ENCODE data around the gene CREB3L2.
"Not testable (repeated sequence)": the region's sequence is repeated elsewhere in the genome, so short reads cannot be mapped to it uniquely, and the experiment has no call there.

Gene CREB3L2

DNA sequence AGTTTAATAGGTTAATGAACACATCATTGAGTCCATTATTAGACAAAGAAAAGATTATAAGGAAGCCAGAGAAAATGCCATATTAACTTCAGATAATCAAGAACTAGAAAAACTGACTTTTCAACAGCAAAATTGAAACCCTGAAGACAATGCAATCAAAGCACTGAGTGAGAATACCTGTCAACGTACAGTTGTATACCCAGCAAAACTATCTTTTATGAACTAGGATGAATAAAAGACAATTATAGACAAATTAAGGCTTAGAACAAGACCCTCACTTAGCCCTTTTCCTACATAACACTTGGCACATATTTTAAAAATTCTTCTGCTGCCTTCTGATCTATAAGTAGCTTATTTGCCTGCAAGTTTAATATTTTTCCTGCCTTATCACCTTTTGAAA, 136.1 kb downstream of the CREB3L2 start:
- DNase-seq = no peak

DNA sequence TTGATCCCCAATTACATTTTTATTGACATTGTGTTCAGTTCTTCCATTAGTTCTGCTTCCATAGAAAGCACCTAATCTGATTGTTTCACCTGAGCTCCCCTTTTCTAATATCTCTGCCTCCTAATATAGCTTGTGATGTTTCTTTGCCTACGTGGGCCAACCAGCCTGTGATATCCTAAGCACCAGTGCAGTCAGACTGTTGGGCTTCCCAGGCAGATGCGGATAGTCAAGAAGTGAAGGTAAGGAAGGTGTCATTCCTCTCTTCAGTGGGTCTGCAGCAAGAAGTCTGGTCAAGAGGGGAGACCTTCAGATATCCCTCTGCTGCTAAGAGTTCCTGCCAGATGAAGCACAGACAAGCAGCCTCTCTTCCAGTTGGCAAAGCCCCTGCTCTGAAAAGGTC, 138.9 kb downstream of the CREB3L2 start:
- DNase-seq = no peak

GRCh38 chr7:137862358-137862757, 139.5 kb downstream of the CREB3L2 start:
- no peak for DNase-seq

DNA sequence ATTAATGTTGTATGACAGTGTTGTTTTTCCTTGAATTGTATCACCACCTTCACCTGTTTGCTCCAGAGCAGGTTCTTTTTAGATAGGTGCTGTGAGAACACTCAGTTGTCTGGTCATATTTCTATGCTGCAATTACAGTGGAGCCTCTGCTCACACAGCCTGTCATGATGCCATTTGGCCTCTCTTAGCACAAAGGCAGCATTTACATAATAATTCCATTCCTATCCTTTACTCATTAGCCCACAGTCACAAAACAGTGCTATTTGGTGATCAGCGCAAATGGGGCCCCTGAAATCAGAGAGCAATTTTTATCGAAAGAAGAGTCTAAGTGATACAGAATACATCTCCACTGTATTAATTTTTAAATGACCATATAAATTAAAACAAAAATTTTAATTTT, 141.3 kb downstream of the CREB3L2 start:
- DNase-seq = no peak

DNA sequence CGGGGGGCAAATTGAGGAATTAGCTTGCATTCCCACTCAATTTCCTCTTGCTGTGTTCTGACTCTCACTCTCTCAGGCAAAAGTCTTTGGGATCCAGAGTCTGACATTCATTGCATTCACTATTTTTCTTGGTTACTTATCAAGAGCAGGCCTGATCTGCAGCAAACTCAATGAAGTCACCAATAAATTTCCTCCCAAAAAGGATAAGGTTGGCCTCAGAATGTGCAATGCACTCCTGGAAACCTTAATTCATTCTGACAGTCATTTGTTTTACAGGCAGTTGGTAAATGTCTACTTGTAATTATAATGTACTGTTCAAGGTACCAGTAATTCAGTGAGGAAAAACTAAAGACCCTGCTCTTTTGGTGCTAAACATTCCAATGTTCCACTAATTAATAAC, 148.8 kb downstream of the CREB3L2 start:
- DNase-seq = no peak

- no peak for DNase-seq
Observed at GRCh38 chr7:137852108-137852507, 149.8 kb downstream of the CREB3L2 start.

DNA sequence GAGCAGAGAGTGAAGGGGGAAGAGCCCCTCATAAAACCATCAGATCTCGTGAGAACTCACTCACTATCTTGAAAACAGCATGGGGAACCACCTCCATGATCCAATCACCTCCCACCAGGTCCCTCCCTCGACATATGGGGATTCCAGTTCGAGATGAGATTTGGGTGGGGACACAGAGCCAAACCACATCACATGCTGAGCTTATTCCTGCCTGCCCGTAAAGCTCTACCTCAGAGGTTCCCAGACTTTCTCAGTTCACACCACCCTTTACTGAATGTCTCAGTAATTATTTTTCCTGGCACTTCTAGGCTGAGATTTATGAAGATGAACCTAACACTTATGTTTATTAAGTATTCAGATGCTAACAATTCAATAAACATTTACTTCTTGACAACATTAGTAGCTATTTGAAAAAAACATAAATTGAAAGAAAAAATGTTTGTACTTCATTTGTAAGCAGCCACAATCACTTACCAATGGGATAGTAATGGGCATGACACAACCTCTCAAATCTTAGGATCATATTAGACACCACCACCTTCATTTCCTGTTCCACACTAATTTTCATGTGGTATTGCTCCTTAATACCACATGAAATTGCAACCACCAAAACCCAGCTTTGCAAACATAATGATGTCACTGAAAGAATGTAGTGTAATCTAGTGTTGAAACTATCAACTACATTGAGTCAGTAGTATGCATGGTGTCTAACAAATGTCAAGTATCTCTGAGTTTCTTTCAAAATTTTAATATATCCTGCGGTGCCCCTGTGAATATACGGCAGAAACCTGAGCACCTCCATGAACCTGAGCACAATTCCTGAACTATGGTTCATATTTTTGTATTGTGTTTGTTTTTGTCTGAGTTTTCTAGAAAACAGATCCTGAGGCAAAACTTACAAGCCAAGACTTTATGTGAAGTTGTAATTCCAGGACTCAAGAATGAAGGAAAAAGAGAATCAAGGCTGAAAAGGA, 150.6 kb downstream of the CREB3L2 start:
- DNase-seq = no peak

GRCh38 chr7:137850571-137850970, 151.3 kb downstream of the CREB3L2 start:
- DNase-seq = no peak

DNA sequence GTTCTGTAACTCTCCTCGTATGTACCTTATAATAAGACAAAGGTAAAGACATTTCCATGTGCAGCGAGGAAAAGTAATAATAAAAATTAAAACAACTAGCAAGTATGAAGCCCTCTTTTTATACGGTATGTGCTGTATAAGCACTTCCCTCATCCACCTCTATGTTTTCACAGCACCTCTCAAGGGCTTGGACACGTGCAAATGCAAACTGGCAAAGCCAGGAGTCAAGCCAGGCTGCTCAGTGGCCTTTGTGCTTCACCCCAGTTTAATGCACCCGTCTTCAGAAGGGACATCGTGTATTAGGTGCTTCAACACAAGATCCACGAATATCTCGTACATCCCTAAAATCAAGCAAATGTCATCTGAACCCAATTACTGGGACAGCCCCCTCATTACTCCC, 153.8 kb downstream of the CREB3L2 start:
- no peak for DNase-seq

- DNase-seq = no peak
Observed at GRCh38 chr7:137847568-137848050, 154.3 kb downstream of the CREB3L2 start.

GRCh38 chr7:137846827-137847567, 154.9 kb downstream of the CREB3L2 start, which contains the start of gene DGKI:
Gene DGKI, minus strand, starts transcription at chr7:137846974.
- DNase-seq = peak; percentile 43

DNA sequence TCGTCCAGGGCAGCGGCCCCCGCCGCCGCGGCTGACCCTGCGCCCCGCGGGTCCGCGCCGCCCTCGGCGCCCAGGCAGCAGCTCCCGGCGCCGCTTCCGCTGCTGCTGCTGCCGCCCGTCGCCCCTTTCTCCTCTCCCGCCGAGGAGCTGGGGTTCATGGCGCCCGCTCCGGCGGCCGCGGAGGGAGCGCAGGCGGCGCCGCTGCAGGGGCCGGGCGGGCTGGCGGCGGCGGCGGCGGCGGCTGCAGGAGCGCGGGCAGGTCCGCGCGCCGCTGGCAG, 155.4 kb downstream of the CREB3L2 start:
- no peak for DNase-seq

DNA sequence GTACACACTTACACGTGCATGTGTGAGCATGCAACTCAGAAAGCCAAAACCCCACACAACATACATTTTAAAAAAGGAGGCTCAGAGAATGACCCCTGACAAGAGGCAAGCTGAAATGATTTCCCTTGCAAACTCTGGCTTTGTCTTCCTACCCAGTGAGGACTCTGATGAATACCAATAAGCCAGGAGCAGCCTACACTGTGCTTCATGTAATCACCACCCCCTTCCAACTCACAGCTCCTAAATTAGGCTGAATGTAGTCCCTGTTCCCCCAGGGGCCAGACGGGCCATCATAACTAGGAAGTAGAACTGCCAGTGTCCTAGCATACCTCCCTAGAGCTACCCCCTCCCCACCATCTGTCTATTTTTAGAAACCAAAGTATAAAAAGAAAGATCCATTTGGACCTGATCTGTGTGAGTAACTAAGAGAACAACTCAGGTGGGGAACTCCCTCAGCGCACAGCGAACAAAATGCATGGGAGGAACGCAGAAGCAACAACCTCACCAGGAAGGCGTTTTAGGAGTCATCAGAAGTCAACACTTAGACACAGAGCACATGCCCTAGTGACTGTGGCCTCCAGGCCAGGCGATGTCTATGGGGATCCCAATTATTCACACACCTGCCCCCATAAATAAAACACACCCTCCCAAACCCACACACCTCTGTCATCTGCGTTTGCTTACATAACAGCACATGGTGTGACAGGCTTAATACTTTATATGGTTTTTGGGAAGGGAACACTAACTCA, 157.0 kb downstream of the CREB3L2 start:
- no peak for DNase-seq

GRCh38 chr7:137839903-137840779, 161.7 kb downstream of the CREB3L2 start:
- DNase-seq = no peak

- no peak for DNase-seq
Observed at GRCh38 chr7:137838706-137839315, 163.1 kb downstream of the CREB3L2 start.

DNA sequence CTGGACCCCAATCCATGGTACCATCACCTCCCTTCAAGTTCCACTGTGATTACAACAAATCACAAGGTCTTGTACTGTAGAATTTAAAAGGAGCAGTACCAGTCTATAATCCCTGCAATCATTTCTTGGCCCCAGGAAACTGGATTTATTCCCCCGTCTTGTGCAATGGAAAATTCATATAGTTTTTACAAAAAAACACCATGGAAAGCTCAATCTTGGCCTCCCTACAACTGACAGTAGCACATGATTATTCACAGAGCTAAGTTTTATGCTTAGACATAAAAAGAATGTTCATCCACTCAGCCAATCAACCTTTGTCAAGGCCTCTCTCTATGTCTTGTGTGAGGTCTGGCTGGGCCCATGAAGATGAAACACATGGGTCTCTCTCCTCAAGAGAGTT, 165.3 kb downstream of the CREB3L2 start:
- no peak for DNase-seq

DNA sequence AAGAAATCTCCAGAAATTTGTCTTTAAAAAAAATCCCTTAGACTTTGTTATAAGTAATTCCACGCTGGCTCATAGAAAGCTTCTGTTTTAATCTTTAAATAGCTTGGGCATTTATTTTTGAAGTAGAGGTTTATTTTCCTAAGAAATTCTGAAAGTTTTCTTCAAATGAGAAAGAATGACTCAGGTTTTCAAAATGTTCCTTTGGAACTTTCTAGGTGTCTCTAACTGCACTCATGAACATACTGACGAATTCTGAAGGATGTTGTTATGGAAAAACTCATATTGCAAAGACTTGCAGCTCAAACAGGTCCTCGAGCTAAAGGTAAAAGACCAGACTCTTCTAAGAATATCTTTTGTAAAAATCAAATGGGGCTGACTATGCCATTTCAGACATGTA, 165.8 kb downstream of the CREB3L2 start:
- no peak for DNase-seq

GRCh38 chr7:137835486-137836112, 166.3 kb downstream of the CREB3L2 start:
- DNase-seq = no peak

DNA sequence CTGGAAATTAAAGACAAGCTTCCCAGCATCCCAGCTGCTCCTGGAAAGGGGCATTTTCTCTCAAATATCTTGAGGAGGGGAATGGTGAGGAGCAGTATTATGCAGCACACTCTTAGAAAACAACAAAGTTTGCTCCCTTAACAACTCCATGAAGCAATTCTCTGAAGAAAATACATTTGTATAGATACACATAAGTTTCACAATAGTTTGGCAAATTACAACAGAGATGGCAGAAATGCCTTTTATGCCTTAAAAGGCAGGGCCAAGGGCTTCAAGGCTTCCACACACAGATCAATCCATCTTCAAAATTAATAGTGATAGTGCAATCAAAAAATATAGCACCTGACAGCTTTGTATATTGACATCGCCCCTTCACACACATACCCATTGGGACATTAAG, 167.3 kb downstream of the CREB3L2 start:
- DNase-seq = no peak

DNA sequence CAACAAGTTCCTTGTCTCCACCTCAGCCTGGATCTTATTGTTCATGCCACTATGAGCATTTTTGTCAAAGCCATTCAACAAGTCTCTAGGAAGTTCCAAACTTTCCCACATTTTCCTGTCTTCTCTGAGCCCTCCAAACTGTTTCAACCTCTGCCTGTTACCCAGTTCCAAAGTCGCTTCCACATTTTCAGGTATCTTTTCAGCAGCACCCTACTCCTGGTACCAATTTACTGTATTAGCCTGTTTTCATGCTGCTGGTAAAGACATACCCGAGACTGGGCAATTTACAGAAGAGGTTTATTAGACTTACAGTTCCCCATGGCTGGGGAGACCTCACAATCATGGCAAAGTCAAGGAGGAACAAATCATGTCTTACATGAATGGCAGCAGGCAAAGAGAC, 168.9 kb downstream of the CREB3L2 start:
- not testable (repeated sequence) for DNase-seq

- DNase-seq = no peak
Observed at GRCh38 chr7:137832382-137832781, 169.5 kb downstream of the CREB3L2 start.
